IPS-18a (cell line): ENCODE results near the gene CUX1.

Source experiments
- H3K27ac ChIP-seq: one replicate; pipeline ENCODE4 v1.5.1; 2013; ENCODE audit warnings: low read length
- H3K27me3 ChIP-seq: one replicate; pipeline ENCODE4 v1.6.1; 2013; ENCODE audit warnings: mild to moderate bottlenecking, low read length; ENCODE audit not compliant: control insufficient read depth, insufficient read depth
- H3K36me3 ChIP-seq: one replicate; pipeline ENCODE4 v1.6.1; 2013; ENCODE audit warnings: low read depth, low read length; ENCODE audit not compliant: control insufficient read depth
- H3K4me1 ChIP-seq: one replicate; pipeline ENCODE4 v1.6.1; 2013; ENCODE audit warnings: low read depth, low read length; ENCODE audit not compliant: control insufficient read depth
- H3K4me3 ChIP-seq: one replicate; pipeline ENCODE4 v1.5.1; 2013; ENCODE audit warnings: low read length
- H3K9ac ChIP-seq: one replicate; pipeline ENCODE4 v1.6.1; 2013; ENCODE audit warnings: mild to moderate bottlenecking, low read length, moderate library complexity
- H3K9me3 ChIP-seq: one replicate; pipeline ENCODE4 v1.6.1; 2013; ENCODE audit warnings: low read depth, low read length; ENCODE audit not compliant: control insufficient read depth

Gene CUX1

GRCh38 chr7:101869026-101869900, 51.8 kb downstream of the CUX1 start:
- peak overlapping the region; percentile 13 for H3K9ac ChIP-seq
- H3K4me3 ChIP-seq: peak overlapping the region; percentile 24
- H3K27ac ChIP-seq: peak overlapping the region; percentile 6

GRCh38 chr7:101869901-101870290, 52.5 kb downstream of the CUX1 start:
- Histone ChIP-seq H3K4me3 (peak overlapping the region; percentile 24), H3K27me3 (no peaks in the 10 kb centered on the region), H3K9me3 (no peaks in the 10 kb centered on the region), H3K4me1 (peaks cover 36% of the 10 kb centered on the region), H3K9ac (peak overlapping the region; percentile 13), H3K36me3 (no peaks in the 10 kb centered on the region), H3K27ac (peak overlapping the region; percentile 6)

More at GRCh38 chr7:101869026-101869900, 51.8 kb downstream of the CUX1 start:
- Histone ChIP-seq H3K4me1 (peaks cover 34% of the 10 kb centered on the region), H3K36me3 (no peaks in the 10 kb centered on the region), H3K27me3 (no peaks in the 10 kb centered on the region), H3K9me3 (no peaks in the 10 kb centered on the region)

GRCh38 chr7:101870361-101871062, 53.1 kb downstream of the CUX1 start:
- Histone ChIP-seq H3K4me1 (peaks cover 42% of the 10 kb centered on the region), H3K9me3 (no peaks in the 10 kb centered on the region), H3K27ac (peak overlapping the region; percentile 6), H3K27me3 (no peaks in the 10 kb centered on the region), H3K36me3 (no peaks in the 10 kb centered on the region), H3K4me3 (peak overlapping the region; percentile 0), H3K9ac (peak overlapping the region; percentile 13)

- H3K9me3 ChIP-seq: no peaks in the 10 kb centered on the region
- H3K27me3 ChIP-seq: no peaks in the 10 kb centered on the region
- no peak overlapping the region for H3K27ac ChIP-seq
- H3K4me1 ChIP-seq: peaks cover 42% of the 10 kb centered on the region
- H3K9ac ChIP-seq: no peak overlapping the region
- H3K4me3 ChIP-seq: no peak overlapping the region
- H3K36me3 ChIP-seq: no peaks in the 10 kb centered on the region
Observed at GRCh38 chr7:101871351-101871750, 53.9 kb downstream of the CUX1 start.

- H3K27me3 ChIP-seq: no peaks in the 10 kb centered on the region
- no peak overlapping the region for H3K9ac ChIP-seq
- no peaks in the 10 kb centered on the region for H3K9me3 ChIP-seq
- H3K4me3 ChIP-seq: no peak overlapping the region
- H3K27ac ChIP-seq: no peak overlapping the region
- H3K4me1 ChIP-seq: peaks cover 40% of the 10 kb centered on the region
- H3K36me3 ChIP-seq: no peaks in the 10 kb centered on the region
Observed at GRCh38 chr7:101874028-101874427, 56.6 kb downstream of the CUX1 start.

GRCh38 chr7:101875283-101875846, 57.9 kb downstream of the CUX1 start:
- H3K9me3 ChIP-seq: no peaks in the 10 kb centered on the region
- H3K27ac ChIP-seq: no peak overlapping the region
- no peaks in the 10 kb centered on the region for H3K36me3 ChIP-seq
- H3K4me3 ChIP-seq: no peak overlapping the region
- peaks cover 36% of the 10 kb centered on the region for H3K4me1 ChIP-seq
- H3K9ac ChIP-seq: no peak overlapping the region
- no peaks in the 10 kb centered on the region for H3K27me3 ChIP-seq

GRCh38 chr7:101877882-101878591, 60.6 kb downstream of the CUX1 start:
- Histone ChIP-seq H3K27ac (no peak overlapping the region), H3K36me3 (no peaks in the 10 kb centered on the region), H3K27me3 (no peaks in the 10 kb centered on the region), H3K4me1 (peaks cover 34% of the 10 kb centered on the region), H3K9me3 (no peaks in the 10 kb centered on the region), H3K9ac (no peak overlapping the region), H3K4me3 (no peak overlapping the region)

GRCh38 chr7:101878938-101879337, 61.5 kb downstream of the CUX1 start:
- Histone ChIP-seq H3K9me3 (no peaks in the 10 kb centered on the region), H3K4me1 (peaks cover 35% of the 10 kb centered on the region), H3K27ac (no peak overlapping the region), H3K9ac (no peak overlapping the region), H3K4me3 (no peak overlapping the region), H3K27me3 (no peaks in the 10 kb centered on the region), H3K36me3 (no peaks in the 10 kb centered on the region)

- Histone ChIP-seq H3K27ac (no peak overlapping the region), H3K4me3 (no peak overlapping the region), H3K36me3 (no peaks in the 10 kb centered on the region), H3K9ac (no peak overlapping the region), H3K4me1 (peaks cover 32% of the 10 kb centered on the region), H3K9me3 (no peaks in the 10 kb centered on the region), H3K27me3 (no peaks in the 10 kb centered on the region)
Observed at GRCh38 chr7:101879565-101879964, 62.1 kb downstream of the CUX1 start.

GRCh38 chr7:101880282-101881054, 63.0 kb downstream of the CUX1 start:
- Histone ChIP-seq H3K27ac (no peak overlapping the region), H3K9ac (no peak overlapping the region), H3K36me3 (no peaks in the 10 kb centered on the region), H3K27me3 (no peaks in the 10 kb centered on the region), H3K4me3 (no peak overlapping the region), H3K4me1 (peaks cover 27% of the 10 kb centered on the region), H3K9me3 (no peaks in the 10 kb centered on the region)
